GM12891 (cell line): Measurements from ENCODE around the gene ITGA2B.

Source experiments
- POLR2A ChIP-seq: IDR thresholded peaks from 2 replicates; pipeline ENCODE4 v1.6.1; 2011; ENCODE audit warnings: low read depth, low read length, control low read depth
- POLR2AphosphoS5 ChIP-seq: IDR thresholded peaks from 2 replicates; pipeline ENCODE4 v1.6.1; 2011; ENCODE audit warnings: low read depth, low read length, control low read depth
- SPI1 ChIP-seq: IDR thresholded peaks from 2 replicates; pipeline ENCODE4 v1.6.1; 2011; ENCODE audit warnings: low read depth, low read length, control low read depth
- TAF1 ChIP-seq: IDR thresholded peaks from 2 replicates; pipeline ENCODE4 v1.6.1; 2011; ENCODE audit warnings: low read depth, low read length, control low read depth

- TF ChIP-seq SPI1, result no peak
- no peak for TF ChIP-seq POLR2A
- TF ChIP-seq TAF1, result no peak
- no peak for TF ChIP-seq POLR2AphosphoS5
Observed at GRCh38 chr17:44384823-44385286, 4.6 kb downstream of the ITGA2B start.
